Activated CD4-positive, alpha-beta T cell treated with anti-CD3 and anti-CD28 coated beads for 24 hours (primary cell): ENCODE results near the gene RASGEF1C.

Experiments used
- DNase-seq, 2 donors: peaks; one replicate each; pipeline ENCODE4 v3.0.0-alpha.2; 2020; ENCODE audit warnings: low read depth in 2 of 2

The RASGEF1C gene

GRCh38 chr5:180082633-180083420 is 126.2 kb downstream of the RASGEF1C start:
- no peak for DNase-seq

GRCh38 chr5:180081481-180081880 is 127.5 kb downstream of the RASGEF1C start:
- no peak for DNase-seq

GRCh38 chr5:180080486-180081280 is 128.3 kb downstream of the RASGEF1C start:
- peak; percentile 40 to 53 for DNase-seq

- no peak for DNase-seq
Observed at GRCh38 chr5:180079702-180080466, 129.1 kb downstream of the RASGEF1C start.

GRCh38 chr5:180078348-180078747 is 130.7 kb downstream of the RASGEF1C start:
- DNase-seq = no peak

GRCh38 chr5:180077594-180078284 is 131.3 kb downstream of the RASGEF1C start:
- no peak for DNase-seq

GRCh38 chr5:180075703-180076102 is 133.3 kb downstream of the RASGEF1C start:
- DNase-seq = no peak

- DNase-seq = no peak
Observed at GRCh38 chr5:180074462-180074861, 134.5 kb downstream of the RASGEF1C start.

- DNase-seq = no peak
Observed at GRCh38 chr5:180072556-180072955, 136.5 kb downstream of the RASGEF1C start.

- DNase-seq = no peak
Observed at GRCh38 chr5:180072256-180072548, 136.8 kb downstream of the RASGEF1C start.

GRCh38 chr5:180071531-180072255 is 137.3 kb downstream of the RASGEF1C start, which contains the start of gene RNF130:
Gene RNF130 (minus strand): TSS chr5:180071759. CDS start chr5:180071702, 57 bp downstream.
- DNase-seq = peak; percentile 82 to 83

- no peak for DNase-seq
Observed at GRCh38 chr5:180070756-180071530, 138.1 kb downstream of the RASGEF1C start.

- DNase-seq = no peak
Observed at GRCh38 chr5:180069589-180070247, 139.3 kb downstream of the RASGEF1C start.

- no peak for DNase-seq
Observed at GRCh38 chr5:180068519-180069090, 140.4 kb downstream of the RASGEF1C start.

GRCh38 chr5:180067986-180068385 is 141.0 kb downstream of the RASGEF1C start:
- DNase-seq = no peak

- no peak for DNase-seq
Observed at GRCh38 chr5:180060192-180060591, 148.8 kb downstream of the RASGEF1C start.

- DNase-seq = no peak
Observed at GRCh38 chr5:180059326-180059725, 149.7 kb downstream of the RASGEF1C start.

GRCh38 chr5:180056153-180056552 is 152.9 kb downstream of the RASGEF1C start:
- DNase-seq = no peak

GRCh38 chr5:180054226-180054625 is 154.8 kb downstream of the RASGEF1C start:
- DNase-seq = no peak
